ENCODE measurements around the gene PTPN7. TPM values are rescaled to one million over a fixed set of nuclear protein-coding genes. Genes with fewer than 3 reads are reported as not detected.

PTPN7 gene
- total and polyA plus RNA-seq, 4 donors: 0.75 to 7.0 (median 1.7) TPM

DNA sequence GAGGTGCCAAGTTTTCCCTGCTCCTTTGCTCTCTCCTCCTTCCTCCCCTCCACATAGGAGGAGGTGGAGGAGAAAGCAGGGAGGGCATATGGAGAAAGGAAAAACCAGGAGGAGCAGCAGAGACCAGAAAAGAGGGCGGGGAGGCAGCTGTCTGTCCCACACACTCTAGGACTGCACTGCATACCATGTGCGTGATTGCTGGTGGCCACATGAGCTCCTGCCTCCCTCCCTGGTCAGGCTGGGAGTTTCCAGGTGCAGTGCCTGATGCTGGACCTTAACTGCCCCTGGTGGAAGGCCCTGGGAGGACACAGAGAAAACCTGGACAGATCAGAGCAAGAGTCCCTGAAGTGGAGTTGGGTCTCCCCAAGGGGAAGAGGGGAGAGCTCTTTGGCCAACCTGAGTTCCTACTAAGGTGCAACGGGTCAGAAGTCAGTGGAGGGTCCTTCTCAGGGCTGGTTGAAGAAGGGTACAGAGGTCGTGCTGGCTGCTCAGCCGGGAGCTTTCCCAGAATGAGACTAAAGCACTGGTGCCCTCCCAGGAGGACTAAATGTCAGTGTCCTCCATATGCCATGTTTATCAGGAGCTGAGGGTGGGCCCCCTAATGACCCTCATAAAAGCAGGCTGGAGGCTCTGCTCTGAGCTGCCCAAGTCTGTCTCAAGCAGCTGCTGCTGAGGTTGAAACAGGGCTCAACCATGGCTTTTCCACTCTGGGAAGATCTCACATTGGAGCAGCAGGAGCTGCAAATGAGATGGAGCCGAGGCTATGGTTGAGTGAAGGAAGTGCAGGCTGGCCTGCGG is 29.7 kb upstream of the PTPN7 start:
- no peaks in the 10 kb centered on the region for H3K9me3 ChIP-seq (ENCODE audit: control insufficient read depth in 4 of 4, low read length in 3 of 4)
- 83% methylated on average over 7 of the region's 7 CpGs for WGBS
- H3K36me3 ChIP-seq (ENCODE audit: control insufficient read depth in 4 of 4, insufficient read depth in 3 of 4, low read depth in 1 of 4, low read length in 3 of 4): no peaks in the 10 kb centered on the region
- no peak overlapping the region for H3K4me3 ChIP-seq (ENCODE audit: low read depth in 1 of 3, low read length in 3 of 3)
- TF ChIP-seq NR2F2 (IDR thresholded peaks at IDR 0.05) (no peak), SP1 (IDR thresholded peaks at IDR 0.05) (no peak), YY1 (IDR thresholded peaks at IDR 0.05) (no peak)
- TF ChIP-seq, protein P1, sequence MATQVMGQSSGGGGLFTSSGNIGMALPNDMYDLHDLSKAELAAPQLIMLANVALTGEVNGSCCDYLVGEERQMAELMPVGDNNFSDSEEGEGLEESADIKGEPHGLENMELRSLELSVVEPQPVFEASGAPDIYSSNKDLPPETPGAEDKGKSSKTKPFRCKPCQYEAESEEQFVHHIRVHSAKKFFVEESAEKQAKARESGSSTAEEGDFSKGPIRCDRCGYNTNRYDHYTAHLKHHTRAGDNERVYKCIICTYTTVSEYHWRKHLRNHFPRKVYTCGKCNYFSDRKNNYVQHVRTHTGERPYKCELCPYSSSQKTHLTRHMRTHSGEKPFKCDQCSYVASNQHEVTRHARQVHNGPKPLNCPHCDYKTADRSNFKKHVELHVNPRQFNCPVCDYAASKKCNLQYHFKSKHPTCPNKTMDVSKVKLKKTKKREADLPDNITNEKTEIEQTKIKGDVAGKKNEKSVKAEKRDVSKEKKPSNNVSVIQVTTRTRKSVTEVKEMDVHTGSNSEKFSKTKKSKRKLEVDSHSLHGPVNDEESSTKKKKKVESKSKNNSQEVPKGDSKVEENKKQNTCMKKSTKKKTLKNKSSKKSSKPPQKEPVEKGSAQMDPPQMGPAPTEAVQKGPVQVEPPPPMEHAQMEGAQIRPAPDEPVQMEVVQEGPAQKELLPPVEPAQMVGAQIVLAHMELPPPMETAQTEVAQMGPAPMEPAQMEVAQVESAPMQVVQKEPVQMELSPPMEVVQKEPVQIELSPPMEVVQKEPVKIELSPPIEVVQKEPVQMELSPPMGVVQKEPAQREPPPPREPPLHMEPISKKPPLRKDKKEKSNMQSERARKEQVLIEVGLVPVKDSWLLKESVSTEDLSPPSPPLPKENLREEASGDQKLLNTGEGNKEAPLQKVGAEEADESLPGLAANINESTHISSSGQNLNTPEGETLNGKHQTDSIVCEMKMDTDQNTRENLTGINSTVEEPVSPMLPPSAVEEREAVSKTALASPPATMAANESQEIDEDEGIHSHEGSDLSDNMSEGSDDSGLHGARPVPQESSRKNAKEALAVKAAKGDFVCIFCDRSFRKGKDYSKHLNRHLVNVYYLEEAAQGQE (IDR thresholded peaks at IDR 0.05): no peak
- TF ChIP-seq, protein P2, sequence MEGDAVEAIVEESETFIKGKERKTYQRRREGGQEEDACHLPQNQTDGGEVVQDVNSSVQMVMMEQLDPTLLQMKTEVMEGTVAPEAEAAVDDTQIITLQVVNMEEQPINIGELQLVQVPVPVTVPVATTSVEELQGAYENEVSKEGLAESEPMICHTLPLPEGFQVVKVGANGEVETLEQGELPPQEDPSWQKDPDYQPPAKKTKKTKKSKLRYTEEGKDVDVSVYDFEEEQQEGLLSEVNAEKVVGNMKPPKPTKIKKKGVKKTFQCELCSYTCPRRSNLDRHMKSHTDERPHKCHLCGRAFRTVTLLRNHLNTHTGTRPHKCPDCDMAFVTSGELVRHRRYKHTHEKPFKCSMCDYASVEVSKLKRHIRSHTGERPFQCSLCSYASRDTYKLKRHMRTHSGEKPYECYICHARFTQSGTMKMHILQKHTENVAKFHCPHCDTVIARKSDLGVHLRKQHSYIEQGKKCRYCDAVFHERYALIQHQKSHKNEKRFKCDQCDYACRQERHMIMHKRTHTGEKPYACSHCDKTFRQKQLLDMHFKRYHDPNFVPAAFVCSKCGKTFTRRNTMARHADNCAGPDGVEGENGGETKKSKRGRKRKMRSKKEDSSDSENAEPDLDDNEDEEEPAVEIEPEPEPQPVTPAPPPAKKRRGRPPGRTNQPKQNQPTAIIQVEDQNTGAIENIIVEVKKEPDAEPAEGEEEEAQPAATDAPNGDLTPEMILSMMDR (IDR thresholded peaks at IDR 0.05; ENCODE audit: low read depth, low read length, missing input control): peak; percentile 13
- TF ChIP-seq, protein P3, sequence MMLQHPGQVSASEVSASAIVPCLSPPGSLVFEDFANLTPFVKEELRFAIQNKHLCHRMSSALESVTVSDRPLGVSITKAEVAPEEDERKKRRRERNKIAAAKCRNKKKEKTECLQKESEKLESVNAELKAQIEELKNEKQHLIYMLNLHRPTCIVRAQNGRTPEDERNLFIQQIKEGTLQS (IDR thresholded peaks at IDR 0.05): no peak
- H3K9ac ChIP-seq (ENCODE audit: low read depth in 1 of 2, low read length in 2 of 2): no peak overlapping the region
- H3K27me3 ChIP-seq (ENCODE audit: control insufficient read depth in 4 of 4, insufficient read depth in 4 of 4, low read length in 3 of 4): peaks cover 0 to 5% (median 3%) of the 10 kb centered on the region in 4 donors
- no peak overlapping the region for H3K27ac ChIP-seq (ENCODE audit: low read depth in 1 of 2, low read length in 2 of 2)
- DNase-seq (ENCODE audit: low spot score): no peak
- H3K4me1 ChIP-seq (ENCODE audit: control insufficient read depth in 4 of 4, insufficient read depth in 4 of 4, low read length in 3 of 4): peaks cover 0 to 11% (median 7%) of the 10 kb centered on the region in 4 donors

DNA sequence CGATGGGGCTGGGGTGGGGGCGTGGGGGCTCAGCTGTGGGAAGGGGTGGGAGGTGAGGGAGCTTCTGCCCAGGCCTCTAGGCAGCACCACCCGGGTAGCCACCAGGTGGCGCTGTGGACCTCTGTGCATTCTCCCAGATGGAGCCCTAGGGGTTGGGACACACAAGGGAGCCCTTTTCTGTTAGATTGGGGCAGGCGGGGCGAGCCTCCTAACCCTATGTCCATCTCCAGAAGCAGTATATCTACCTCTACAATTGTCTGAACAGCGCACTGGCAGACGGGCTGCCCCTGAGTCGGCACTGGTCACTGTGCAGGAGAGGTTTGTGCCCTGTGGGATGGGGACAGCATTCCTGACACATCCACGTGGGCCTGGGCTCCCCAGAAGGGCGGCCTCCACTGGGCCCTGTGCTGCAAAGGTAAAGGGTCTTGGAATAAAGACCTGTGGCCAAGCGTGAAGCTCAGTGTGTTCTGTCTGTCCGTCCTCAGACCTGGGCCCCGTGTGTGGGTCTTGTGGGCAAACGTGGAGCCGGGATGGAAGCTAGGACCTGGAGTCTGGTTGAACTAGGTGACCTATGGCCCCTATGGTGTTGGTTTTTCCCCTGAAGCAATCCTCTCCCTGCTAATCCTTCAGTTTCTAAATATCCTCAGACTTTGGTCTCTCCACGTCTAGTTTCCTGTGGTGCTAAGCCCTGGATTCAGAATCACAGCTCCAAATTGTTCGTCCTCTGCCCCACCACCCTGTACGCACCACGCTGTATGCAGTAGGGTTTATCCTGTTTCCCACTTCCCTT is 28.8 kb upstream of the PTPN7 start:
- WGBS: 51% methylated on average over 20 of the region's 20 CpGs
- TF ChIP-seq, protein P2 (IDR thresholded peaks at IDR 0.05; ENCODE audit: low read depth, low read length, missing input control): peak; percentile 57
- TF ChIP-seq SP1 (IDR thresholded peaks at IDR 0.05) (peak; percentile 64), RAD21 (IDR thresholded peaks at IDR 0.05) (peak; percentile 51 to 68), HNF4A (conservative IDR thresholded peaks at IDR 0.05) (peak in 1 of 2 donors; percentile 39), EGR1 (IDR thresholded peaks at IDR 0.05; ENCODE audit: low read depth in 2 of 2) (no peak), JUND (IDR thresholded peaks at IDR 0.05) (no peak), FOXA2 (IDR thresholded peaks at IDR 0.05) (no peak), GABPA (IDR thresholded peaks at IDR 0.05 in 1 of 2, conservative IDR thresholded peaks at IDR 0.05 in 1 of 2) (no peak)
- TF ChIP-seq, protein P4, sequence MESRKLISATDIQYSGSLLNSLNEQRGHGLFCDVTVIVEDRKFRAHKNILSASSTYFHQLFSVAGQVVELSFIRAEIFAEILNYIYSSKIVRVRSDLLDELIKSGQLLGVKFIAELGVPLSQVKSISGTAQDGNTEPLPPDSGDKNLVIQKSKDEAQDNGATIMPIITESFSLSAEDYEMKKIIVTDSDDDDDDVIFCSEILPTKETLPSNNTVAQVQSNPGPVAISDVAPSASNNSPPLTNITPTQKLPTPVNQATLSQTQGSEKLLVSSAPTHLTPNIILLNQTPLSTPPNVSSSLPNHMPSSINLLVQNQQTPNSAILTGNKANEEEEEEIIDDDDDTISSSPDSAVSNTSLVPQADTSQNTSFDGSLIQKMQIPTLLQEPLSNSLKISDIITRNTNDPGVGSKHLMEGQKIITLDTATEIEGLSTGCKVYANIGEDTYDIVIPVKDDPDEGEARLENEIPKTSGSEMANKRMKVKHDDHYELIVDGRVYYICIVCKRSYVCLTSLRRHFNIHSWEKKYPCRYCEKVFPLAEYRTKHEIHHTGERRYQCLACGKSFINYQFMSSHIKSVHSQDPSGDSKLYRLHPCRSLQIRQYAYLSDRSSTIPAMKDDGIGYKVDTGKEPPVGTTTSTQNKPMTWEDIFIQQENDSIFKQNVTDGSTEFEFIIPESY (IDR thresholded peaks at IDR 0.05): no peak

More for the DNA sequence above, 28.8 kb upstream of the PTPN7 start:
- H3K4me3 ChIP-seq (ENCODE audit: low read depth in 1 of 3, low read length in 3 of 3): no peak overlapping the region
- H3K9ac ChIP-seq (ENCODE audit: low read depth in 1 of 2, low read length in 2 of 2): no peak overlapping the region
- peaks cover 0 to 4% (median 3%) of the 10 kb centered on the region in 4 donors for H3K27me3 ChIP-seq (ENCODE audit: control insufficient read depth in 4 of 4, insufficient read depth in 4 of 4, low read length in 3 of 4)
- no peaks in the 10 kb centered on the region for H3K36me3 ChIP-seq (ENCODE audit: control insufficient read depth in 4 of 4, insufficient read depth in 3 of 4, low read depth in 1 of 4, low read length in 3 of 4)
- peaks cover 0 to 11% (median 7%) of the 10 kb centered on the region in 4 donors for H3K4me1 ChIP-seq (ENCODE audit: control insufficient read depth in 4 of 4, insufficient read depth in 4 of 4, low read length in 3 of 4)
- peak; percentile 85 for DNase-seq (ENCODE audit: low spot score)
- no peaks in the 10 kb centered on the region for H3K9me3 ChIP-seq (ENCODE audit: control insufficient read depth in 4 of 4, low read length in 3 of 4)
- H3K27ac ChIP-seq (ENCODE audit: low read depth in 1 of 2, low read length in 2 of 2): no peak overlapping the region

All from liver (tissue), 9 donors.